Common myeloid progenitor, CD34-positive (primary cell): Measurements from ENCODE around the gene WNT9A.

Source experiments
- CTCF ChIA-PET: fragments of 350-600 bp; sonication (Branson Sonifier 250); formaldehyde crosslinking; loops from one replicate; lab custom pipeline; 2021; ENCODE audit warnings: antibody characterized with exemption; lab: Charles Lee
- POLR2A ChIA-PET: fragments of 350-600 bp; sonication (Branson Sonifier 250); formaldehyde crosslinking; loops from one replicate; lab custom pipeline; 2021; ENCODE audit warnings: antibody characterized with exemption; lab: Charles Lee
- DNase-seq, 3 donors: peaks; one replicate each; pipeline versions ENCODE4 v3.0.0 to v3.0.0-alpha.2; 2013
- H3K27ac ChIP-seq, 2 experiments: 1 replicate in 1 of 2; 2 replicates in 1 of 2; pipeline ENCODE4 v1.7.0; 2013; ENCODE audit warnings: inconsistent platforms in 2 of 2, low read length in 2 of 2, mild to moderate bottlenecking in 2 of 2, low read depth in 1 of 2, moderate library complexity in 1 of 2; ENCODE audit not compliant: severe bottlenecking in 2 of 2, insufficient read depth in 1 of 2, poor library complexity in 1 of 2
- H3K27me3 ChIP-seq, 5 experiments: replicated peaks in 2 of 5; 1 replicate in 3 of 5; 2 replicates in 2 of 5; pipeline versions ENCODE4 v1.6.1 to v1.7.0; 2013; ENCODE audit warnings: low read length in 4 of 5, mild to moderate bottlenecking in 2 of 5, moderate library complexity in 2 of 5, inconsistent platforms in 1 of 5; ENCODE audit not compliant: insufficient read depth in 5 of 5, control insufficient read depth in 4 of 5
- H3K36me3 ChIP-seq, 4 experiments: 1 replicate in 2 of 4; 2 replicates in 2 of 4; pipeline versions ENCODE4 v1.6.1 to v1.7.0; 2013; ENCODE audit warnings: low read length in 3 of 4, control low read depth in 1 of 4, mild to moderate bottlenecking in 1 of 4; ENCODE audit not compliant: control insufficient read depth in 4 of 4, insufficient read depth in 4 of 4
- H3K4me1 ChIP-seq, 4 experiments: 1 replicate in 3 of 4; 2 replicates in 1 of 4; pipeline versions ENCODE4 v1.6.1 to v1.7.1; 2013; ENCODE audit warnings: low read length in 3 of 4, mild to moderate bottlenecking in 3 of 4, control low read depth in 1 of 4, inconsistent platforms in 1 of 4, moderate library complexity in 1 of 4; ENCODE audit not compliant: control insufficient read depth in 4 of 4, insufficient read depth in 4 of 4; ENCODE audit errors: control extremely low read depth in 1 of 4
- H3K4me3 ChIP-seq, 7 experiments: 1 replicate in 4 of 7; 2 replicates in 3 of 7; pipeline versions ENCODE4 v1.5.1 to v1.7.0; 2013; ENCODE audit warnings: mild to moderate bottlenecking in 7 of 7, low read length in 6 of 7, moderate library complexity in 6 of 7, inconsistent platforms in 2 of 7, low read depth in 2 of 7, control low read depth in 1 of 7; ENCODE audit not compliant: insufficient read depth in 4 of 7, control insufficient read depth in 1 of 7; ENCODE audit errors: extremely low read depth in 1 of 7
- H3K9me3 ChIP-seq, 5 experiments: 1 replicate in 4 of 5; 2 replicates in 1 of 5; pipeline versions ENCODE4 v1.6.1 to v1.7.1; 2013; ENCODE audit warnings: low read length in 4 of 5, mild to moderate bottlenecking in 2 of 5, inconsistent platforms in 1 of 5, low read depth in 1 of 5, moderate library complexity in 1 of 5; ENCODE audit not compliant: control insufficient read depth in 4 of 5, insufficient read depth in 2 of 5; ENCODE audit errors: control extremely low read depth in 1 of 5
- WGBS: methylation state at CpG from one replicate; pipeline ENCODE4 v1.1.5; 2013; ENCODE audit not compliant: insufficient coverage; 5-methylcytosine and 5-hydroxymethylcytosine counted together

The WNT9A gene

DNA sequence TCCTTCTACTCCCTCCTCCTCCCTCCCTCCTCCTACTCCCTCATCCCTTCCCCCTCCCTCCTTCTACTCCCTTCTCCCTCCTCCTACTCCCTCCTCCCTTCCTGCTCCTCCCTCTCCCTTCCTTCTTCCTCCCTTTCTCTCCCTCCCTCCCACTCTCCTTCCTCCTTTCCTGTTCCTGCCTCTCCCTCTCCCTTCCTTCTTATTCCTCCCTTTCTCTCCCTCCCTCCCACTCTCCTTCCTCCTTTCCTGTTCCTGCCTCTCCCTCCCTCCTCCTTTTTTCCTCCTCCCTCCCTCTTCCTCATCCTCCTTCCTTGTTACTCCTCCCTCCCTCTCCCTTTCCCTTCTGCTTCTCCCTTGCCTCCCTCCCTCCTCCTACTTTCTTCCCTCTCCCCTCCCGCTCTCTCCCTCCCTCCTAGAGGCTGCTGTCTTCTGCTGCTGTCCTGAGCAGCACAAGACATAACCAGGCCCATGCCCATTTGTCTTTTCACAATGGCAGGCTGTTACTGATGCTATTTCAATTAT lies 41.1 kb downstream of the WNT9A start:
- ChIA-PET CTCF (no interaction called here), POLR2A (no interaction called here)

DNA sequence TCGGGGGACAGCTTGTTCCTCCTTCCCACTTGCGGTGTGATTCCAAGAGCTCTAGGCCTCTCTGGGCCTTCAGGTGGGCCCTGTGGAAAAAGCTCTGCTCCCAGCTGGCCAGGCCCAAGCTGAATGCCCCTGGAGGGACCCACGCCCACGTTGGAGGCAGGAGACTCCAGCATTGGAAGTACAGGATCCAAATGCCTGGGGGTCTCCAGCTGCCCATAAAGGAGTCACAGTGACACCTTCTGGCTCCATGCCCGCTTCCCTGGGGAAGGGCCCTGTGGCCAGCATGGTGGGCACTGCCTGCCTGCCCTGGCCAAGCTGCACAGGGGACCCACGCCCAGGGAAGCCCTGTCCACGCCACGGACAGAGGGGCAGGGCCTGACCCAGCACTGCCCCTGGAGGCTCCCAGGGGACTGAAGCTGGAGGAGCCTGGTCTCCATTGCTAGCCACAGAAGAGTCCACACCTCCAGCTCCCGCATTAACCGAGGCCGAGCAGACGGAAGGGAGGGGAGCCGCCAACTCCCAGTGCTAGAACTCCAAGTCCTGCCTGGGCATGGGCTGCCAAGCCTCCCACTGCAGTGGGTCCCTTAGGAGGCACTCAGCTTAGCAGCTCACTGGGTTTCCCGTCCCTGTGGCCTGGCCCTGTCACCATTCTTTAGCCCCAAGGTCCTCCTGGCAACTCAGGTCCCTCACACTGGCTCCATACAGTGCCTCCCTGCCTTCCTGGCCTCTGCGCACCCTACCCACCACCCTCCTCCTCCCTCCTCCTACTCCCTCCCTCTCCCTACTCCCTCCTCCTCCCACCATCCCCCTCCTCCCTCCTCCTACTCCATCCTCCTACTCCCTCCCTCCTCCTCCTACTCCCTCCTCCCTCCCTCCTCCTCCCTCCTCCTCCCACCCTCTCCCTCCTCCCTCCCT lies 41.9 kb downstream of the WNT9A start:
- CTCF ChIA-PET = no interaction called here

More for the DNA sequence above, 41.1 kb downstream of the WNT9A start:
- H3K4me3 ChIP-seq = no peak overlapping the region
- no peaks in the 10 kb centered on the region for H3K36me3 ChIP-seq
- WGBS = 100% methylated on average over 1 of the region's 1 CpG
- H3K27ac ChIP-seq = no peak overlapping the region
- no peak for DNase-seq
- no peaks in the 10 kb centered on the region for H3K9me3 ChIP-seq
- no peaks in the 10 kb centered on the region for H3K27me3 ChIP-seq
- H3K4me1 ChIP-seq = no peaks in the 10 kb centered on the region

DNA sequence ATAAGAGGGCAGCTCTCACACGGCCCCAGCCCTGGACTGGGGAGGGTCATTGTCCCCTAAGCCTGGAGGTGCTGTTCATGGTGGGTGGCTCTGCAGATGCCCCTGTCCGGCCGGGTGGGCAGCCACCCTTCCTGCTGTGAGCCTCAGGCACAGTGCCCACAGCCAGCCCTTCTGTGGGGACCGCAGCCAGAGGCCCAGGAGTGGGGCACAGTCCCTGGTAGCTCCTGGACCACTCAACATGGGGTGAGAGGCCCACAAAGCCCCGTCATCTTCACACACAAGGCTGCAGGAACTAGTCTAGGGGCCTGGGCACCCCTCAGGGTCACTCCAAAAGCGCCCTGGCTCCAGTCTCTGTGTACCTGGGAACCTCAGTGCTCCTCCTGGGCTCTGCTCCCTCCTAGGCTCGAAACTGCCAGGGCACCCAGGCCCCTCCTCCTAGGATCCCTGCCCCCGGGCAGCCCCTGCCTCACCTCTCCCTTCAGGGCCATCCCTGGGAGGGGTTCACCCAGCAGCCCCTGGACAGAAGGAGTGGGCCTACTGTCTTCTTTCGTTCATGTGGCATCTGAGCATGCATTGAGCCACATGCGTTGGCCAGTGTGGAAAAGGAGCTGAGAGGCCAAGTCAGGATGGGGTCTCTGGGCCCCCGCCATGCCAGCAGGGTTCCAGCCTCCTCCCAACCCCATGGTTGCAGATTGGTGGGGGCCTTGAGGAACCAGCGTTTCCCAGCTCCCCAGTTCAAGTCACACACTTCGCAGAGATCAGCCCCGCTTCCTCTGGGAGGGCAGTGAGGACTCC lies 43.0 kb downstream of the WNT9A start:
- Histone ChIP-seq H3K4me1 (no peaks in the 10 kb centered on the region), H3K4me3 (no peak overlapping the region), H3K9me3 (no peaks in the 10 kb centered on the region), H3K36me3 (no peaks in the 10 kb centered on the region), H3K27me3 (no peaks in the 10 kb centered on the region), H3K27ac (no peak overlapping the region)
- ChIA-PET POLR2A (interaction anchor here (1.0 kb wide), 1 partner anchor 15 kb away, joined by 3 read pairs; no protein-coding TSS in a partner anchor), CTCF (interaction anchor here (0.9 to 1.2 kb wide), 3 partner anchors 12 to 27 kb away, joined by 3 to 5 read pairs (median 4); no protein-coding TSS in a partner anchor)
- DNase-seq = no peak
- 96% methylated on average over 14 of the region's 14 CpGs for WGBS

More for the DNA sequence above, 41.9 kb downstream of the WNT9A start:
- Histone ChIP-seq H3K9me3 (no peaks in the 10 kb centered on the region), H3K36me3 (no peaks in the 10 kb centered on the region), H3K4me1 (no peaks in the 10 kb centered on the region), H3K4me3 (no peak overlapping the region), H3K27ac (no peak overlapping the region), H3K27me3 (no peaks in the 10 kb centered on the region)
- DNase-seq = no peak
- POLR2A ChIA-PET = interaction anchor here (1.0 kb wide), 1 partner anchor 13 kb away, joined by 3 read pairs; no protein-coding TSS in a partner anchor
- WGBS = 96% methylated on average over 12 of the region's 15 CpGs

DNA sequence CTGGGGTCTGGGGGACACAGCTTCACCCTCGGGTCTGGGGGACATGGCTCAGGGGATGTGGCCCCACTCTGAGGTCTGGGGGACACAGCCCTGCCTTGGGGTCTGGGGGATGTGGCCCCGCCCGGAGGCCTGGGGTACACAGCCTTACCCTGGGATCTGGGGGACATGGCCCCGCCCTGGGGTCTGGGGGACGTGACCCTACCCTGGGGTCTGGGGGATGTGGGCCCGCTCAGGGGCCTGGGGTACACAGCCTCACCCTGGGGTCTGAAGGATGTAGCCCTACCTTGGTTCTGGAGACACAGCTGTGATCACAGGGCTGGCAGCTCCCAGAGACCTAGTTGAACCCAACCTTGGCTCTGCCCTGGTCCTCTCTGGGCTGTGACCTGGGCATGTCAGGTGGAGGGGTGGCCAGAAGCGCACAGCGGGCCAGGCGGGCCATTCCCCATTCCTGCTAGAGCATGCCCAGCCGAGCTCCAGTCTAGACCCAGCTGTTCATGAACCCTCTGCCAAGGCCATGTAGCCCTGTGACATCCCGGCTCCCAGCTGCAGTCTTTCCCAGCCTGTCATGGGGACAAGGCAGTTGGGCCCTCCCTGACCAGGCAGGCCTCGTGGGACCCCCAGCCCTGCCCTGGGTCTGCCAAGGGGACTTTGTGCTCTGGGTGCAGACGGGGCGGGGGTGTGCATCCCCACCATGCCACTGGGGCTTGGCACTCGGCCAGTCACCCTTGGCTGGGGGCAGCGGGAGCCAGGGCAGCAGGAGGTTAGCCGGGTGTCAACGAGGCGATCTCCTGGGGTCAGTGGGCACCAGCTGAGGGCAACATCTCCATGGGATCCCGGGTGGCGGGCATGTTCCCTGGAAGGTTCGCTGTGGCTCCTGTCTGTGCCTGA lies 43.9 kb downstream of the WNT9A start:
- 96% methylated on average over 19 of the region's 22 CpGs for WGBS
- no peak for DNase-seq
- CTCF ChIA-PET = interaction anchor here (0.9 to 1.2 kb wide), 3 partner anchors 13 to 28 kb away, joined by 3 to 5 read pairs (median 4); no protein-coding TSS in a partner anchor

DNA sequence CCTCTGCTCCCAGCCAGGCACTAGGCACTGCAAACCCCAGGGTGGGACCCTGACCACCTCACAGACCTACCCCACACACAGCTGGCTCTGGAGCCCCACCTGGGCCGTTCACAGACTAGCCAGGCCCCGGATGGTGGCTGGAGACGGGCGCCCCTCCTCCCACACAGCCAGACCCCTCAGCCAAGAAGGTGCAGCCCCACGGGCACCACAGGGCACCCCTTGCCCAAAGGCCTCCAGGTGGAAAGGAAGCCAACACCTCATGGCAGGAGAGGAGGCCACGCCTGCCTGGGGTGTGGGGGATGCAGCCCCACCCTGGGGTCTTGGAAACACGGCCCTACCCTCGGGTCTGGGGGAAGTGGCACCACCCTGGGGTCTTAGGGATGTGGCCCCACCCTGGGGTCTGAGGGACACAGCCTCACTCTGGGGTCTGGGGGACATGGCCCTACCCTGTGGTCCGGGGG lies 44.6 kb downstream of the WNT9A start:
- no peaks in the 10 kb centered on the region for H3K9me3 ChIP-seq
- no peaks in the 10 kb centered on the region for H3K36me3 ChIP-seq
- DNase-seq = no peak
- no peaks in the 10 kb centered on the region for H3K4me1 ChIP-seq
- no peak overlapping the region for H3K27ac ChIP-seq
- no peak overlapping the region for H3K4me3 ChIP-seq
- CTCF ChIA-PET = no interaction called here
- H3K27me3 ChIP-seq = no peaks in the 10 kb centered on the region
- 93% methylated on average over 8 of the region's 9 CpGs for WGBS
- POLR2A ChIA-PET = no interaction called here

More for the DNA sequence above, 43.9 kb downstream of the WNT9A start:
- Histone ChIP-seq H3K4me3 (no peak overlapping the region), H3K4me1 (no peaks in the 10 kb centered on the region), H3K27me3 (no peaks in the 10 kb centered on the region), H3K36me3 (no peaks in the 10 kb centered on the region), H3K27ac (no peak overlapping the region), H3K9me3 (no peaks in the 10 kb centered on the region)
- POLR2A ChIA-PET = no interaction called here

DNA sequence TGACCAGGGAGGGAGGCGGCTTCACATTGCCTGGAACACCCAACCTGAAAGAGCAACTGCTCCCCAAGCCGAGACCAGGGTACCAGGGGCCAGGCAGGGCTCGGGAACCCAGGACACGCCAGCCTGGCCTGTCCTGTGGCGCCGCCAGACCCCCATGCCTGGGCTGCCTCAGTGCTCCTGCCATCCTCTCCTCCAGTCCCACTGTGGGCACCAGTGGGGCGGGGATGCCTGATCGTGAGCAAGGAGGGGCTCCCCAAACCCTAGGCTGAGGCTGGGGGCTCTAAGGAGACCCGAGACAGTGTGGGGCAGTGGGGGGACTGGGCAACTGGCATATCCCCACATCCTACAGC lies 45.1 kb downstream of the WNT9A start:
- H3K27me3 ChIP-seq = no peaks in the 10 kb centered on the region
- 98% methylated on average over 9 of the region's 9 CpGs for WGBS
- H3K9me3 ChIP-seq = no peaks in the 10 kb centered on the region
- DNase-seq = no peak
- CTCF ChIA-PET = no interaction called here
- H3K4me1 ChIP-seq = no peaks in the 10 kb centered on the region
- H3K27ac ChIP-seq = no peak overlapping the region
- no peaks in the 10 kb centered on the region for H3K36me3 ChIP-seq
- H3K4me3 ChIP-seq = no peak overlapping the region
- POLR2A ChIA-PET = no interaction called here
